DMS79 treated with DMSO at 0.1 percent for 48 hours (cell line): ENCODE data around the gene MAN1A2.
A peak's percentile ranks its signal among the peaks of the same experiment; 100 is the strongest.
"Not testable (repeated sequence)": the region's sequence is repeated elsewhere in the genome, so short reads cannot be mapped to it uniquely, and the experiment has no call there.

Experiments
- DNase-seq: peaks from one replicate; lab custom pipeline; 2025; lab: John Stamatoyannopoulos, UW

MAN1A2 gene

GRCh38 chr1:117367046-117368025, at the start of gene MAN1A2:
TSS of gene MAN1A2 (plus strand) at chr1:117367449. CDS start at chr1:117368184, 735 bp downstream.
- peak; percentile 43 for DNase-seq

DNA sequence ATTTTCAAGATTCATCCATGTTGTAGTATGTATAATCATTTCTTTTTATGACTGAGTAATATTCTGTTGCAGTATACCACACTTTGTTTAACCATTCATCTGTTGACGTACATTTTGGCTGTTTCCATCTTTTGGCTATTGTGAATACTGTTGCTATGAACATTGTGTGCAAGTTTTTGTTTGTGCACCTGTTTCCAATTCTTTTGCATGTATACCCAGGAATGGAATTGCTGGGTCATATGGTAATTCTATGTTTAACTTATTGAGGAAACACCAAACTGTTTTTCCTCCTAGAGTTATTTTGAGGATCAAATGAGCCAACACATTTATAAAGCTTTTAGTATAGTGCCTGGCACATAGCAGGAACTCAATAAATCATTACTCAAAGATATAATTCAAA, 49.2 kb upstream of the MAN1A2 start:
- DNase-seq = no peak

DNA sequence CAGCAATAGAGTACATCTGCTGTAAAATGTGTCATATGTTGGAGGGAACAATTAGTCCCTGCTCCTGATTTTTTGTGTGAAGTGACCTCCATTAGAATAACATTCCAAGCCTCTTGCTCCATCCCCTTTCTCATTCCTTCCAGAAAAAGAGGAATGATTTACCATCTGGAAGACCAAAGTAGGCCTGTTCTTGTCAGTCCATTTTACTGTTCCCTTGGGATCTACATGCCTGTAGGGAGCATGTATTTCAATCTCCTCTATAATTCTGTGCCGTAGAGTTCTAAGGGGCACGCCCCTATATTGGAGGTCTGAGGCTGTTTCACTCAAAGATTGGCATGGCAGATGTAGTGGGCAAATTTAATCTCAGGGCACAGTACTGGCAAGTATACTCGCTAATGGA, 48.8 kb upstream of the MAN1A2 start:
- DNase-seq = no peak

DNA sequence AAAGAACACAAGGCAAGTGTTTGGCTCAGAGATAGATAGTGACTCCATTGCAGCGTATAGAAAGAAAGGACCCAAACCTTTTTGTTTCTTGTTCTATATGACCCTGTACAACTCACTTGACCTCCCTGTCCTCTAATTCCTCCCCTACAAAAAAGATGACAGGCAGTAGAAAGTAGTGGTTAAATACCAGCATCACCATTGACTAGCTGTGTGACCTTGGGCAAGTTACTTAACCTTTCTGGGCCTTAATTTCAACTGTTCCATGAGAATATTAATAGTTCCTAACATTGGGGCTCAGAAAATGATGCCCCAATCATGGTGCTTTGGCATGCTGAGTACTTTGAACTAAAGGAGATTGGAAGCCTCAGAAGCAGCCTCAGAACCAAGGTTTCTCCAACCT, 46.7 kb upstream of the MAN1A2 start:
- DNase-seq = no peak

GRCh38 chr1:117321680-117322609, 45.3 kb upstream of the MAN1A2 start:
- DNase-seq = no peak

DNA sequence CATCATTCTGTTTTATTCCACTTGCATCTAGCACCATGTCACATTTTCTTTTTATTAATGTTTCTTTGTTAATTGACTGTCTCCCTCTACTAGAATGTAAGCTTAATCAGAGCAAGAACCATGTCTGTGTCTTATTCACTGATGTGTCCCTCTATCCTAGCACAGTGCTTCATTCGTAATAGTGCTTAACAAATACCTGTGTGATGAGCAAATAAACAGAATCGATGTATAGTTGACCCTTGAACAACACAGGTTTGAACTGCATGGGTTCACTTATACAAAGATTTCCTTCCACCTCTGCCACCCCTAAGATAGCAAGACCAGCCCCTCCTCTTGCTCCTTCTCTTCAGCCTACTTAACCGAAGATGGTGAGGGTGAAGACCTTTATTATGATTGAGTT, 42.9 kb upstream of the MAN1A2 start:
- DNase-seq = no peak

GRCh38 chr1:117326035-117326434, 41.2 kb upstream of the MAN1A2 start:
- DNase-seq = not testable (repeated sequence)

DNA sequence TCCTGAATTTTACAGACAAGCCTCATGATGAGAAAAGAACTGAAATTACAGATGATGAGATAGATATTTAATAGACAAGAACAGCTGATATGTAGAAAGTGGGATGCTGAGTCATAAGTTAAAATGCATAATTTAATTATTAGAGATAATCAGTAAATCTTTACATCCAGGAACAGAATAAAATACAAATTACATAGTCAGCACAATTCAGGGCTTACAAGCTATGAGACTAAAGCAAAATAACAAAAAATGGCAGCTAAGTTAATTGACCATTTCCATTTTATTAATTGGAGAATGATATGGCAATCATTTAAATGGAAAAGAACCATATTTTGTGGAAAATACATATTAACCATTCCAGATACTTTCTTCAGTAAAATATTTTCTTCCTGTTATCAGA, 40.2 kb upstream of the MAN1A2 start:
- no peak for DNase-seq

- no peak for DNase-seq
Observed at GRCh38 chr1:117335376-117336086, 31.7 kb upstream of the MAN1A2 start.

DNA sequence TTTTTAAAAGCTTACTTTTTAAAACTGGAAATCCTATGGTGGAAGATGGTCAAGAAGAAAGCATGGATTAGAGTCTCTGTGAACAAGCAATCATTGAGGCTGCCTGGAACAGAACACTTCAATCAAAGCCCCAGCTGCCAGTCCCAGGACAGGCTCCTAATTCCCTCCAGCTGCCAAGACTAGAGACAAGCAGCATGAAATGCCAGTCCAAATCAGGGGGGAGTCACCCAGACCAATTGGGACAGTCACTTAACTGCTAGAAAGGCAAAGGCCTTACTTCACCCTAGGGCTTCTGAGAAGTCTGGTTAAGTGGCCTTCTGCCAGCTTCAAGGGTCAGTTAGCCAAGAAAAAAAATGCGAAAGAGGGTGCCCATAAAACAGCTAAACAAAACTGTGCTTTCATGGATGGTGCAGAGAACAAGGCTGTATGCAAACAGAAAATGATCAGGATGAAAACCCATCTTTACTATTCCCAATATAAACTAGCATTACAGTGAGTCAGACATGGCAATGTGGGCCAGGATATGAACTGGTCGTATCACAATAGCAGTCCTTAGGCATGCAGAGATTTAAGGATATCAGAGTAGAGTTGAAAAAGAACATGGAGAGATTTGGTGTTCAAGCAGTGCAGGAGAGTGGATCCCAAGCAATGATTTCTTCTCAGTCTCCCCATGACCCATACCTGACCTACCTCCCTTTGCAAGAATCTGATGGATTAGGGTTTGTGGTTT, 31.0 kb upstream of the MAN1A2 start:
- DNase-seq = no peak

GRCh38 chr1:117339866-117340700, 27.2 kb upstream of the MAN1A2 start:
- no peak for DNase-seq

DNA sequence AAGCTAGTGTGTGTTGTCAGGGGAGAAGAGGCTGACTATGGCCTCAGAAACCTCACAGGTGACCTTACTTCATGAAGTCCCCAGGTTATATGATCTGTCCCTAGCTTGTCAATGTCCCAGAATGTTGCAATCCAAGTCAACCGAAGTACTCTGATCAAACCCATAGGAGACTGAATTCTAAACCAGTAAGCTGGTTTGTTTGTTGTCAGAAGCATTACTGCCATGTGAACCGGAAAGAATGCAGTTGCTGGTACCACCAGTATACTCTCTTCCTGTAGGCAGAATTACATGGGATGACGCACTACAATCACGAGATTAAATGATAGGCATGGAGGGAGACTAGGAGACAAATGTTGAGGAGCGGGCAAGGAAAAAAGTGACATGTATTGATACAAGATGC, 26.1 kb upstream of the MAN1A2 start:
- DNase-seq = no peak

DNA sequence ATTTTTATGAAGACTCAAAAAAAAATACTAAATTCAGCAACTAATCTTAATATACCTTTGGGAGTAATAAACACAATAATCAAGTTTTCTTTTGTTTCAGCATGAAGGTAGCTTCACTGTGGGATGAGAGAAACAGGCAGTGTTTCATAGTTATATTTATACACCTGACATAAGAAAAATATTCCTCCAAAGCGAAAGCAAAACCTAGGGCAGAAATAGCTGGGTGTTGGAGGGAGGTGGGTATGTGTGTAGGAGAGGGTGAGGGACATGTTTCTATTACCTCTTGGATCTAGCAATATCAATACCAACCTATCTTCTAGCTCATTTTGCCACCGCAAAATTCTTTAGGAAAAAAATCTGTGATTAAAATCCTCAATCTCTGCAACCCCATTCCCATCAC, 24.9 kb upstream of the MAN1A2 start:
- no peak for DNase-seq

GRCh38 chr1:117346206-117346928, 20.9 kb upstream of the MAN1A2 start:
- DNase-seq = no peak

DNA sequence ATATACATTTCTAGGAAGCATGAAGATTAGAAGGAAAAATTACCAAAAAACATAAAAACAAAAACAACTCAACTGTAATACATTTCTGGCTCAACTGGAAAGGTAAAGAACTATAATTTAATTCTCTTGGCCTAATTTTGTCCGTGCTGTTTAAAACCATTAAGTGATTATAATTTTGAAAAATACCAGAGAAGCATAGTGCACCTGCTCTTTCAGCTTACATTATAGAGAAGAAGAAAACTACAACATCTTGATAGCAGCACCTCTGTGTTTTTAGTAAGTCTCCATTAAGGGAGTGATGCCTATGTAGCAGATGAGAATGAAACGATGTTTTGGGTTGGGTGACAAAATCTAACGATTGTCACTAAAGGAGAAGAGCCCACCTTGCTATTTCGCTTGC, 19.3 kb upstream of the MAN1A2 start:
- no peak for DNase-seq

DNA sequence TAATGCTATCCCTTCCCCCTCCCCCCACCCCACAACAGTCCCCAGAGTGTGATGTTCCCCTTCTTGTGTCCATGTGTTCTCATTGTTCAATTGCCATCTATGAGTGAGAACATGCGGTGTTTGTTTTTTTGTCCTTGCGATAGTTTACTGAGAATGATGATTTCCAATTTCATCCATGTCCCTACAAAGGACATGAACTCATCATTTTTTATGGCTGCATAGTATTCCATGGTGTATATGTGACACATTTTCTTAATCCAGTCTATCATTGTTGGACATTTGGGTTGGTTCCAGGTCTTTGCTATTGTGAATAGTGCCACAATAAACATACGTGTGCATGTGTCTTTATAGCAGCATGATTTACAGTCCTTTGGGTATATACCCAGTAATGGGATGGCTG, 14.6 kb upstream of the MAN1A2 start:
- DNase-seq = not testable (repeated sequence)

DNA sequence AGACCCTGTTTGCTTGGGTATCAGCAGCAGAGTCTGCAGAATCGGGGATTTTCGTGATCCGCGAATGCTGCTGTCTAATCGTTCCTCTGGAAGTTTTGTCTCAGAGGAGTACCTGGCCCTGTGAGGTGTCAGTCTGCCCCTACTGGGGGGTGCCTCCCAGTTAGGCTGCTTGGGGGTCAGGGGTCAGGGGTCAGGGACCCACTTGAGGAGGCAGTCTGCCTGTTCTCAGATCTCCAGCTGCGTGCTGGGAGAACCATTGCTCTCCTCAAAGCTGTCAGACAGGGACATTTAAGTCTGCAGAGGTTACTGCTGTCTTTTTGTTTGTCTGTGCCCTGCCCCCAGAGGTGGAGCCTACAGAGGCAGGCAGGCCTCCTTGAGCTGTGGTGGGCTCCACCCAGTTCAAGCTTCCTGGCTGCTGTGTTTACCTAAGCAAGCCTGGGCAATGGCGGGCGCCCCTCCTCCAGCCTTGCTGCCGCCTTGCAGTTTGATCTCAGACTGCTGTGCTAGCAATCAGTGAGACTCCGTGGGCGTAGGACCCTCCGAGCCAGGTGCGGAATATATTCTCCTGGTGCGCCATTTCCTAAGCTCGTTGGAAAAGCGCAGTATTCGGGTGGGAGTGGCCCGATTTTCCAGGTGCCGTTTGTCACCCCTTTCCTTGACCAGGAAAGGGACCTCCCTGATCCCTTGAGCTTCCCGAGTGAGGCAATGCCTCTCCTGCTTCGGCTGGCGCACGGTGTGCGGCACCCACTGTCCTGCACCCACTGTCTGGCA, 9.2 kb upstream of the MAN1A2 start:
- DNase-seq = not testable (repeated sequence)

- DNase-seq = not testable (repeated sequence)
Observed at GRCh38 chr1:117358604-117358887, 8.7 kb upstream of the MAN1A2 start.
